Neuron (in vitro differentiated cells): ENCODE measurements around the gene NFRKB.
"Not testable (repeated sequence)": the region's sequence is repeated elsewhere in the genome, so short reads cannot be mapped to it uniquely, and the experiment has no call there.

Experiments
- H2AFZ ChIP-seq: one replicate; pipeline ENCODE4 v1.6.1; 2013; ENCODE audit warnings: low read depth, mild to moderate bottlenecking, inconsistent platforms, low read length, moderate library complexity
- H3K27me3 ChIP-seq: one replicate; pipeline ENCODE4 v1.6.1; 2013; ENCODE audit warnings: low read length; ENCODE audit not compliant: insufficient read depth
- H3K36me3 ChIP-seq: one replicate; pipeline ENCODE4 v1.6.1; 2013; ENCODE audit warnings: low read length; ENCODE audit not compliant: insufficient read depth
- H3K4me1 ChIP-seq: one replicate; pipeline ENCODE4 v1.6.1; 2013; ENCODE audit warnings: low read length; ENCODE audit not compliant: insufficient read depth
- H3K4me3 ChIP-seq: 2 replicates; pipeline ENCODE4 v1.5.1; 2013; ENCODE audit warnings: mild to moderate bottlenecking, low read length, moderate library complexity
- H3K9me3 ChIP-seq: one replicate; pipeline ENCODE4 v1.6.1; 2013; ENCODE audit warnings: low read length

NFRKB gene

GRCh38 chr11:129849447-129850130, 45.8 kb downstream of the NFRKB start:
- no peaks in the 10 kb centered on the region for H3K4me1 ChIP-seq
- no peak overlapping the region for H3K4me3 ChIP-seq
- no peak overlapping the region for H2AFZ ChIP-seq
- no peaks in the 10 kb centered on the region for H3K27me3 ChIP-seq
- no peaks in the 10 kb centered on the region for H3K36me3 ChIP-seq
- H3K9me3 ChIP-seq = no peaks in the 10 kb centered on the region

GRCh38 chr11:129847361-129847760, 48.0 kb downstream of the NFRKB start:
- H3K36me3 ChIP-seq, H2AFZ ChIP-seq, H3K9me3 ChIP-seq, H3K4me3 ChIP-seq, H3K4me1 ChIP-seq, H3K27me3 ChIP-seq: not testable (repeated sequence)

DNA sequence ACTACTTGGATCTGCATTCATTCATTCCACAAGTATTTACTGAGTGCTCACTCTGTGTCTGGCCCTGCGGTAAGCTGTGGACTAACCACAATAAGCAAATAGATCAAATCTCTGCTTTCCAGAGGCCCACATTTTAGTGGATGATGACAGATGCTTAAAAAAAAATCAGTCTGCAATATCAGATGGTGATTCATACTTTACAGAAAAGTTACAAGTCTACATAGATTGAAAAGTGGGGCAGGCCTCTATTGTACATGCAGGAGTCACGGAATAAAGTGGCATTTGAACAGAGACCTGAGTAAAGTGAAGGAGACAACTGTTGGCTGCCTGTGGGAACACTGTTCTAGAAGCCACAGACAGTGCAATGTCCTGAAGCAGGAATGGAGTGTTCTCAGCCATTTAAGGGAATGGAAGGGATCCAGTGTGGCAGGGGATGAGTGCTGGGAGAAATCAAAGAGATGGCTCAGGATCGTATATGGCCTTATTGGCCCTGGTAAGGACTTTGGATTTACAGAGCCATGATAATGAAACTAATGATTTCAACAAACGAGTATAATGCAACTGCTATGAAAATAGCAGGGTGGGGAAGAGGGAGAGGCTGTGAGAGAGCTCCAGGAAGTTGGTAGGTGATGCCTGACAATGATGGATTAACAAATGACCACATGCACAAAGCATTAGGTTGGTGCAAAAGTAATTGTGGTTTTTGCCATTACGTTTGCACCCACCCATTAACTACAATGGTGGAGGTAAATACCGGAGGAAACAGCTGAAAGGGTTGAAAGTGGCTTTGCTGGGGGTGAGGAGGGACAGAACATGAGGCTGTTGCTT, 48.7 kb downstream of the NFRKB start:
- Histone ChIP-seq H3K9me3 (no peaks in the 10 kb centered on the region), H3K27me3 (no peaks in the 10 kb centered on the region), H3K36me3 (no peaks in the 10 kb centered on the region), H2AFZ (no peak overlapping the region), H3K4me1 (no peaks in the 10 kb centered on the region), H3K4me3 (no peak overlapping the region)
